Activated CD4-positive, alpha-beta memory T cell treated with anti-CD3 and anti-CD28 coated beads for 36 hours (primary cell): Measurements from ENCODE around the gene AVPR1B. TPM values are rescaled to one million over a fixed set of nuclear protein-coding genes. Genes with fewer than 3 reads are reported as not detected.

Experiments used
- CTCF ChIA-PET: fragments of 350-600 bp; sonication (Branson Sonifier 250); formaldehyde crosslinking; loops from one replicate; lab custom pipeline; 2021; ENCODE audit warnings: antibody characterized with exemption, inconsistent platforms; lab: Charles Lee
- POLR2A ChIA-PET: fragments of 350-600 bp; sonication (Branson Sonifier 250); formaldehyde crosslinking; loops from one replicate; lab custom pipeline; 2021; ENCODE audit warnings: antibody characterized with exemption; lab: Charles Lee
- DNase-seq: peaks from one replicate; pipeline ENCODE4 v3.0.0-alpha.2; 2020
- H3K27ac Mint-ChIP-seq: one replicate; pipeline ENCODE4 v1.8.0; 2021; ENCODE audit warnings: mixed read lengths
- H3K27me3 Mint-ChIP-seq: one replicate; pipeline ENCODE4 v1.8.0; 2021; ENCODE audit warnings: mixed read lengths
- H3K36me3 Mint-ChIP-seq: one replicate; pipeline ENCODE4 v1.8.0; 2021; ENCODE audit warnings: mixed read lengths
- H3K4me1 Mint-ChIP-seq: one replicate; pipeline ENCODE4 v1.8.0; 2021; ENCODE audit warnings: low read depth, mixed read lengths
- H3K4me3 Mint-ChIP-seq: one replicate; pipeline ENCODE4 v1.8.0; 2021; ENCODE audit warnings: mild to moderate bottlenecking, mixed read lengths
- H3K9me3 Mint-ChIP-seq: one replicate; pipeline ENCODE4 v1.8.0; 2021; ENCODE audit warnings: mixed read lengths
- intact Hi-C: fragments of 100-400 bp; cut with micrococcal nuclease; formaldehyde crosslinking; loops from one replicate; pipeline ENCODE4 v1.15.1; 2023
- total RNA-seq, 2 experiments: library from RNA; stranded (reverse); gene quantifications; one replicate each; pipeline ENCODE4 v1.2.3, GENCODE V29; 2021

Gene AVPR1B
- total RNA-seq, 2 experiments from 2014 or later, result not detected

- Mint-ChIP-seq H3K4me3 (no peak overlapping the region), H3K36me3 (no peaks in the 10 kb centered on the region), H3K27ac (no peak overlapping the region), H3K27me3 (peaks cover 11% of the 10 kb centered on the region), H3K4me1 (no peaks in the 10 kb centered on the region), H3K9me3 (no peaks in the 10 kb centered on the region)
- no peak for DNase-seq
- ChIA-PET POLR2A (no interaction called here), CTCF (interaction anchor here (1.2 to 1.6 kb wide), 2 partner anchors 68 to 70 kb away, joined by 3 to 8 read pairs; no protein-coding TSS in a partner anchor)
- intact Hi-C loops, result no loop called here
Measured at GRCh38 chr1:206100226-206100815, 16.9 kb downstream of the AVPR1B start.

GRCh38 chr1:206098242-206098919 is 18.8 kb downstream of the AVPR1B start:
- intact Hi-C loops, result no loop called here
- peaks cover 14% of the 10 kb centered on the region for H3K27me3 Mint-ChIP-seq
- H3K4me3 Mint-ChIP-seq, result no peak overlapping the region
- no peaks in the 10 kb centered on the region for H3K9me3 Mint-ChIP-seq
- H3K27ac Mint-ChIP-seq, result no peak overlapping the region
- ChIA-PET POLR2A (no interaction called here), CTCF (interaction anchor here (1.8 kb wide), 1 partner anchor 8 kb away, joined by 8 read pairs; no protein-coding TSS in a partner anchor)
- DNase-seq, result no peak
- H3K36me3 Mint-ChIP-seq, result no peaks in the 10 kb centered on the region
- H3K4me1 Mint-ChIP-seq, result no peaks in the 10 kb centered on the region

GRCh38 chr1:206097381-206097780 is 19.8 kb downstream of the AVPR1B start:
- intact Hi-C loops, result no loop called here
- Mint-ChIP-seq H3K4me3 (no peak overlapping the region), H3K4me1 (no peaks in the 10 kb centered on the region), H3K27ac (no peak overlapping the region), H3K27me3 (peaks cover 14% of the 10 kb centered on the region), H3K36me3 (no peaks in the 10 kb centered on the region), H3K9me3 (no peaks in the 10 kb centered on the region)
- DNase-seq, result no peak
- ChIA-PET CTCF (interaction anchor here (1.0 to 1.8 kb wide), 2 partner anchors 9 to 67 kb away, joined by 5 to 8 read pairs; no protein-coding TSS in a partner anchor), POLR2A (no interaction called here)

- no peak for DNase-seq
- Mint-ChIP-seq H3K4me1 (no peaks in the 10 kb centered on the region), H3K9me3 (no peaks in the 10 kb centered on the region), H3K27me3 (peaks cover 8% of the 10 kb centered on the region), H3K27ac (no peak overlapping the region), H3K4me3 (no peak overlapping the region), H3K36me3 (no peaks in the 10 kb centered on the region)
- ChIA-PET CTCF (interaction anchor here (1.4 to 1.9 kb wide), 2 partner anchors 12 to 64 kb away, joined by 6 to 8 read pairs; no protein-coding TSS in a partner anchor), POLR2A (no interaction called here)
- intact Hi-C loops, result no loop called here
Measured at GRCh38 chr1:206094024-206094423, 23.2 kb downstream of the AVPR1B start.

GRCh38 chr1:206089341-206089740 is 27.8 kb downstream of the AVPR1B start:
- Mint-ChIP-seq H3K4me3 (no peak overlapping the region), H3K4me1 (no peaks in the 10 kb centered on the region), H3K27ac (no peak overlapping the region), H3K27me3 (no peaks in the 10 kb centered on the region), H3K9me3 (no peaks in the 10 kb centered on the region), H3K36me3 (no peaks in the 10 kb centered on the region)
- ChIA-PET POLR2A (no interaction called here), CTCF (no interaction called here)
- DNase-seq, result no peak
- intact Hi-C loops, result no loop called here

- H3K27ac Mint-ChIP-seq, result no peak overlapping the region
- no peak for DNase-seq
- CTCF ChIA-PET, result interaction anchor here (1.2 kb wide), 1 partner anchor 19 kb away, joined by 4 read pairs; no protein-coding TSS in a partner anchor
Measured at GRCh38 chr1:206087091-206087490, 30.1 kb downstream of the AVPR1B start.

GRCh38 chr1:206083750-206084149 is 33.4 kb downstream of the AVPR1B start:
- ChIA-PET POLR2A (no interaction called here), CTCF (interaction anchor here (1.5 kb wide), 1 partner anchor 53 kb away, joined by 5 read pairs; no protein-coding TSS in a partner anchor)
- no peak overlapping the region for H3K27ac Mint-ChIP-seq
- intact Hi-C loops, result no loop called here
- no peak overlapping the region for H3K4me3 Mint-ChIP-seq
- no peaks in the 10 kb centered on the region for H3K36me3 Mint-ChIP-seq
- no peaks in the 10 kb centered on the region for H3K9me3 Mint-ChIP-seq
- DNase-seq, result no peak
- no peaks in the 10 kb centered on the region for H3K27me3 Mint-ChIP-seq
- H3K4me1 Mint-ChIP-seq, result peaks cover 15% of the 10 kb centered on the region

More at GRCh38 chr1:206087091-206087490, 30.1 kb downstream of the AVPR1B start:
- intact Hi-C loops, result no loop called here
- no peak overlapping the region for H3K4me3 Mint-ChIP-seq
- H3K27me3 Mint-ChIP-seq, result no peaks in the 10 kb centered on the region
- H3K4me1 Mint-ChIP-seq, result no peaks in the 10 kb centered on the region
- H3K9me3 Mint-ChIP-seq, result no peaks in the 10 kb centered on the region
- H3K36me3 Mint-ChIP-seq, result no peaks in the 10 kb centered on the region
- POLR2A ChIA-PET, result interaction anchor here (0.5 kb wide), 1 partner anchor 929 kb away, joined by 3 read pairs; no protein-coding TSS in a partner anchor

- no peaks in the 10 kb centered on the region for H3K9me3 Mint-ChIP-seq
- H3K27me3 Mint-ChIP-seq, result no peaks in the 10 kb centered on the region
- no peak overlapping the region for H3K4me3 Mint-ChIP-seq
- intact Hi-C loops, result no loop called here
- no peaks in the 10 kb centered on the region for H3K36me3 Mint-ChIP-seq
- ChIA-PET CTCF (interaction anchor here (1.5 kb wide), 1 partner anchor 52 kb away, joined by 5 read pairs; no protein-coding TSS in a partner anchor), POLR2A (no interaction called here)
- H3K27ac Mint-ChIP-seq, result no peak overlapping the region
- DNase-seq, result no peak
- H3K4me1 Mint-ChIP-seq, result peaks cover 15% of the 10 kb centered on the region
Measured at GRCh38 chr1:206082831-206083695, 34.1 kb downstream of the AVPR1B start.

GRCh38 chr1:206081856-206082255 is 35.3 kb downstream of the AVPR1B start:
- Mint-ChIP-seq H3K4me3 (no peak overlapping the region), H3K27me3 (no peaks in the 10 kb centered on the region), H3K27ac (no peak overlapping the region), H3K36me3 (no peaks in the 10 kb centered on the region), H3K4me1 (peaks cover 15% of the 10 kb centered on the region), H3K9me3 (no peaks in the 10 kb centered on the region)
- intact Hi-C loops, result no loop called here
- CTCF ChIA-PET, result interaction anchor here (1.0 kb wide), 1 partner anchor 105 kb away, joined by 7 read pairs; no protein-coding TSS in a partner anchor
- DNase-seq, result no peak
- POLR2A ChIA-PET, result no interaction called here

- Mint-ChIP-seq H3K9me3 (no peaks in the 10 kb centered on the region), H3K36me3 (no peaks in the 10 kb centered on the region), H3K27me3 (no peaks in the 10 kb centered on the region), H3K4me3 (no peak overlapping the region), H3K27ac (no peak overlapping the region), H3K4me1 (peaks cover 15% of the 10 kb centered on the region)
- POLR2A ChIA-PET, result no interaction called here
- CTCF ChIA-PET, result interaction anchor here (0.6 kb wide), 1 partner anchor 50 kb away, joined by 3 read pairs; no protein-coding TSS in a partner anchor
- intact Hi-C loops, result no loop called here
- no peak for DNase-seq
Measured at GRCh38 chr1:206080026-206080820, 37.0 kb downstream of the AVPR1B start.

- Mint-ChIP-seq H3K27me3 (no peaks in the 10 kb centered on the region), H3K4me3 (no peak overlapping the region), H3K9me3 (no peaks in the 10 kb centered on the region), H3K27ac (no peak overlapping the region), H3K36me3 (no peaks in the 10 kb centered on the region), H3K4me1 (peaks cover 15% of the 10 kb centered on the region)
- intact Hi-C loops, result no loop called here
- CTCF ChIA-PET, result no interaction called here
- DNase-seq, result no peak
- POLR2A ChIA-PET, result no interaction called here
Measured at GRCh38 chr1:206079135-206079534, 38.1 kb downstream of the AVPR1B start.
